ENCODE data around the gene USP11.

GRCh38 chrX:47244676-47245075 lies 11.9 kb downstream of the USP11 start:
- TF ChIP-seq CTCF (conservative IDR thresholded peaks at IDR 0.05; ENCODE audit: low read depth, low read length) (no peak), CEBPB (IDR thresholded peaks at IDR 0.05; ENCODE audit: low read depth, low read length) (no peak), MAFK (IDR thresholded peaks at IDR 0.05; ENCODE audit: low read depth, low read length) (no peak), SMC3 (IDR thresholded peaks at IDR 0.05; ENCODE audit: low read depth, low read length) (no peak), RAD21 (IDR thresholded peaks at IDR 0.05; ENCODE audit: low read length) (no peak), POLR2A (IDR thresholded peaks at IDR 0.05; ENCODE audit: low read depth, low read length) (no peak), FOS (IDR thresholded peaks at IDR 0.05; ENCODE audit: low read depth, low read length) (no peak), USF2 (IDR thresholded peaks at IDR 0.05; ENCODE audit: low read depth, low read length) (no peak), BHLHE40 (IDR thresholded peaks at IDR 0.05; ENCODE audit: low read depth, low read length) (no peak), RFX5 (IDR thresholded peaks at IDR 0.05; ENCODE audit: low read depth, low read length) (no peak), CHD1 (IDR thresholded peaks at IDR 0.05; ENCODE audit: low read depth, low read length) (no peak)

All from IMR-90 (cell line).